ENCODE measurements around the gene SYNJ1.

DNA sequence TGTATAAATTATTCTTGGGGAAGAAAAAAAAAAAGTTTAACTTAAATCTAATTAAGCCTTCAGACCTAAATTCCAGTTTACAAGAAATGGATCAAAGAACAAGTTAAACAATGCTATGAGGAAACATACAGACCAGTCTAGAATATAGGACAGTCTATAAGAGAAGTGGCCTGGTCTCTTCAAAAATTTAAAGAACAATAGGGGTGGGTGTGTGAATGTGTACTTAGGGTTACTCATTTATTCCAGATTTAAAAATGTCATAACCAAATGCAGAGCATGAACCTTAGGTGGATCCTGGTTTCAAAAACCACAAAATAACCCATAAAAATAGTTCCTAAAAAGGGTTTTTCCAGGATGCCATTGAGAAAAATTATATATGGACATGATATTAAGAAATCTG, 21.8 kb upstream of the SYNJ1 start:
- TF ChIP-seq, protein P1, sequence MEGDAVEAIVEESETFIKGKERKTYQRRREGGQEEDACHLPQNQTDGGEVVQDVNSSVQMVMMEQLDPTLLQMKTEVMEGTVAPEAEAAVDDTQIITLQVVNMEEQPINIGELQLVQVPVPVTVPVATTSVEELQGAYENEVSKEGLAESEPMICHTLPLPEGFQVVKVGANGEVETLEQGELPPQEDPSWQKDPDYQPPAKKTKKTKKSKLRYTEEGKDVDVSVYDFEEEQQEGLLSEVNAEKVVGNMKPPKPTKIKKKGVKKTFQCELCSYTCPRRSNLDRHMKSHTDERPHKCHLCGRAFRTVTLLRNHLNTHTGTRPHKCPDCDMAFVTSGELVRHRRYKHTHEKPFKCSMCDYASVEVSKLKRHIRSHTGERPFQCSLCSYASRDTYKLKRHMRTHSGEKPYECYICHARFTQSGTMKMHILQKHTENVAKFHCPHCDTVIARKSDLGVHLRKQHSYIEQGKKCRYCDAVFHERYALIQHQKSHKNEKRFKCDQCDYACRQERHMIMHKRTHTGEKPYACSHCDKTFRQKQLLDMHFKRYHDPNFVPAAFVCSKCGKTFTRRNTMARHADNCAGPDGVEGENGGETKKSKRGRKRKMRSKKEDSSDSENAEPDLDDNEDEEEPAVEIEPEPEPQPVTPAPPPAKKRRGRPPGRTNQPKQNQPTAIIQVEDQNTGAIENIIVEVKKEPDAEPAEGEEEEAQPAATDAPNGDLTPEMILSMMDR (IDR thresholded peaks at IDR 0.05) = no peak
- TF ChIP-seq POLR2A (IDR thresholded peaks at IDR 0.05) = no peak

Measured in right lobe of liver (tissue), 4 donors.